ENCODE data around the gene SV2B.

The SV2B gene

GRCh38 chr15:91235376-91235775, 135.3 kb downstream of the SV2B start:
- DNase-seq, result no peak

DNA sequence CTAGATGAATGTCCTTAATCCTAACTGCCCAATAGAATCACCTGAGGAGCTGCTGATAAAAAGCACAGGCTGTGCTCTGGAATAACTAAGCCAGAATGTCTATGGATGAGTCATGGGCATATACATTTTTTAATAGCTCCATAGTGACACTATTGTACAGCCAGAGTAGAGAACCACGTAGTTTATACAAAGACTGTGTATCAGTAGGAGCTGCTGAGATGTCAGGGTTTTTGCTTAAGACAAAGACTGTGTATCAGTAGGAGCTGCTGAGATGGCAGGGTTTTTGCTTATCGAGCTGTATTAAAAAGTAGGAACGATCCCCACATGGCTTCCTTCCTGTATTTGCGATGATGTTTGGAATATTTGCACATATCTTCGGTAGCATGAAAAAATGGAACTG, 137.4 kb downstream of the SV2B start:
- DNase-seq, result no peak

- DNase-seq, result no peak
These were observed 138.8 kb downstream of the SV2B start for GRCh38 chr15:91238644-91239425.

GRCh38 chr15:91243826-91244225, 143.8 kb downstream of the SV2B start:
- no peak for DNase-seq

DNA sequence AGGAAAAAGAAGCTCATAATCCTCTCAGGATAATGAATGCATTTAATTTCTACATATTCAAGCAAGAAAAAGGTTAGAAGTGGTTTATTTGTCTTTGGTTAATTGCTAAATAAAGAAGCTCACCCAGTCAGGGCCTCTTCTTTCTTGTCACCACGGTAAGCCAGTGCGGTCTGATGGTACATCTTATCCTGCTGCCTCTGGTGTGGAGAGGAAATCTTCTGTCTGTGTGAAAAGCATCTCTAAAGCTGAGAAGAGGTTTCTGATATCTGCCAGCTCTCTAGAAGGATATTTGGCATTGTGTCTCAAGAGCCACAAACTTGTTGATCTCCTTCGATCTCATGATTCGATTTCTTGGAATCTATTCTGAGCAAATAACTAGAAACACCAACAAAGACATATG, 144.9 kb downstream of the SV2B start:
- no peak for DNase-seq

DNA sequence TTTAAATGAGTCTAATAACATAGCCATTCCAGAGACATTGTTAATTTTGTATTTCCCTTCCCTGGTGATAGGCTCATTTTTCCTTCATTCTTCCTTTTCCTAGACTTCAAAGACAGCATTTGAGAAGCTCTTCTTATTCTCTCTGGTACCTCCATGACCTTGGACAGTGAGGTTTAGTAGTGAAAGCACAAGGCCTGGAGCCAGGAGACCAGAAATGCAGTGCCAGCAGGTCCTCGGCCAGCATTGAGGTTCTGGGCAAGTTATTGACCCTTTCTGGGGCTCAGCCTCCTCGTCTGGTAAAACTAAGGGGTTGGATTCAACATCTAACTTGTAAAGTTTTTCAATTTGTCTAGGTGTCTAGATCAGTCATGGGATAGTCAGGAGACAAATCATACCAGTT, 146.9 kb downstream of the SV2B start:
- no peak for DNase-seq

DNA sequence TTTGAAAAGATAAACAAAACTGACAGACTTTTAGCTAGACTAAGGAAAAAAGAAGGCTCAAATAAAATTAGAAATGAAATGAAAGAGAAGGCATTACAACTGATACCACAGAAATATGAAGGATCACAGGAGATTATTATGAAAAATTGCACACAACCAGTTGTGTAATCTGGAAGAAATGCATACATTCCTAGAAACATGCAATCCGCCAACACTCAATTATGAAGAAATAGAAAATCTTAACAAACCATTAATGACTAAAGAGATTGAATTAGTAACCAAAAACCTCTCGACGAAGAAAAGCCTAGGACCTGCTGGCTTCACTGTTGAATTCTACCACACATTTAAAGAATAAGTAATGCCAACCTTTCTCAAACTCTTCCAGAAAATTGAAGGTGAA, 149.5 kb downstream of the SV2B start:
- no peak for DNase-seq

DNA sequence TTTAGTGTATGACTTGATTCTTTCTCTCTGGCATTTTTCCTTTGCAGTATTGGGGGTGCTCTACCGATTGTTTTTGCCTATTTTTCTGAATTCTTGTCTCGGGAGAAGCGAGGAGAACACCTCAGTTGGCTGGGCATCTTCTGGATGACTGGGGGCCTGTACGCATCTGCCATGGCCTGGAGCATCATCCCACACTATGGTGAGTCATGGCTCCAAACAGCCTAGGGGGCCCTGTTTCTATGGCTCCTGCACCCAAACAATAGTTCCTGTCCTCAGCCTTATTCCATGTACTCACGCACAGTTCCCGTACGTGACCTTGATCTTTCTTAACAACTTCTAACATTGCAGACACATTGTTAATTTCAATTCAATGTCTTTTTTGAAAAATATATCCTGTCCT, 152.3 kb downstream of the SV2B start:
- DNase-seq, result no peak

DNA sequence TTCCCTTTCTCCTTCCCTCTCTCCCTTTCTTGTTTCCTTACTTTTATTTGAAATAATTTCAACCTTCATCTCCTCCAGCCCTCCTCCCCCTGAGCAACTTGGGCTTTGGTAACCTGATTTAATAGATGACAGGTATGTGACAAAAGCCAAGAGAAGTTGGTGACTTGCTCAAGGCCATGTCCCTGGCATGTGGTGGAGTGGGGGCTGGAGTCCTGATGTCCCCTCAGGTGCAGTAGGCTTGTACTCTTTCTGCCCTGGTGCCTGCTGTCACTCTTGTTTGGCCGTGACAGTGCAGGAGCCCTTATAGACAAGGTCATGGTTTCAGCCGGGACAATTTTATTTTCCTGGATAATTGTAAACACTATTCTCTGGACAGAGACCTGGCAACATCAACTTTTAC, 152.7 kb downstream of the SV2B start:
- DNase-seq, result no peak

GRCh38 chr15:91253605-91254004, 153.5 kb downstream of the SV2B start:
- DNase-seq, result no peak

DNA sequence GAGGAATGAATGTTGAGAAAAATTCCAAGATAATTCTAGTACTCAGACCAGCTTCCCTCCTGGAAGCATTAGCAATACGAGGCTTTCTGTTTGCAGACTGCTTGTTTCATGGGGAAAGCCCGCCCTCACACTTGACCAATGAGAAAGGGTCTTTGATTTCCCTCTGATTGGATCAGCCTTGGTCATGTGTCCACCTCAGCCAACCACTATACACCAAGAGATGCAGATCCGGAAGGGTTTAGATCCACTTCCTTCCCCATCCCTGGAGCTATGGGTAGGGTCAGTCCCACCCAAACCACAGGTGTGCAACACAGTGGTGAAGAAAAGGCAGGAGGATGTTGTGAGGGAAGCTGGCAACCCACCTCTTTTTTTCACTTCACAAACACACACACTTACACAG, 154.7 kb downstream of the SV2B start:
- DNase-seq, result no peak

DNA sequence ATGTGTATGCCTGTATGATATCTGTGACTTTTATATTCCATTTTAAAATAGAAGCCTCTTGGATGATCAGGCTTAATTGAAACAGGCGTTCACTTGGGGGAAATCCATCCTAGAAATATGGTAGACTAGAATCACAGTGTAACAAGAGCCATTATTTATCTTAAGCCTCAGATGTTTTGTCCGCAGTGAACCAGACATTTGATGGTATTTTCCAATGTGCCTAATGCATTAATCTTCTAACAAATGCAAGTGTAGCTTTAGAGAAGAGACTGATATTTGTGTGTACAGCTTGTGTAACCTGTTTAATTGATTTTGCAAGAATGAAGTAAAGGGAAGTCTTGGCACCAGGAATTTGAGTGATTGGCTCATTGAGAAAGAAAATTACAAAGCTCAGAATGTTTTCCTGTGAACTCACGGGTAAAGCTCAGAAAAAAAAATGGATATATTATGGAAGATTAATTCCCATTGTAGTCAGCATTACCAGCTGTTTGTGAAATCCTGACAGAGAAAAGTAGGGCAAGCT, 155.7 kb downstream of the SV2B start:
- no peak for DNase-seq

- DNase-seq, result no peak
These were observed 157.8 kb downstream of the SV2B start for GRCh38 chr15:91257746-91258414.

- peak; percentile 9 for DNase-seq
These were observed 158.3 kb downstream of the SV2B start for GRCh38 chr15:91258415-91258759.

DNA sequence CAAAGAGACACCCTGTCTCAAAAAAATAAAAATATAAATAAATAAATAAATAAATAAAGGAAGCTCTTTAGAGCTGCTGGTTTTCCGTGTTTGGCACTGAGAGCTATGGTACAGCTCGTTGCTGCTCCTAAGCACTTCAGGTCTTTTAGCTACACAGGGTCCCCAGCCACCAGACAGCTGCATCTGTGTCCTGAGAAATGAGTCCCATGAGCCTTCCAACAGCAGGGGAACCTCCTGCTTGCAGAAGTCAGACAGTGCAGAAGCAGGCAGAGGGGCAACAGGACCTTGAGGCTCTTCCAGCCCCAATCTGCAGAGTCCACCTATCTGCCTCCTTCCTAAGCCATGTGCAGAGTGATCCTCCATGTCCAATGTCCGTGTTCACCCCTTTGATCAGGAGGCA, 159.0 kb downstream of the SV2B start:
- no peak for DNase-seq

- DNase-seq, result no peak
These were observed 161.3 kb downstream of the SV2B start for GRCh38 chr15:91261345-91261744.

DNA sequence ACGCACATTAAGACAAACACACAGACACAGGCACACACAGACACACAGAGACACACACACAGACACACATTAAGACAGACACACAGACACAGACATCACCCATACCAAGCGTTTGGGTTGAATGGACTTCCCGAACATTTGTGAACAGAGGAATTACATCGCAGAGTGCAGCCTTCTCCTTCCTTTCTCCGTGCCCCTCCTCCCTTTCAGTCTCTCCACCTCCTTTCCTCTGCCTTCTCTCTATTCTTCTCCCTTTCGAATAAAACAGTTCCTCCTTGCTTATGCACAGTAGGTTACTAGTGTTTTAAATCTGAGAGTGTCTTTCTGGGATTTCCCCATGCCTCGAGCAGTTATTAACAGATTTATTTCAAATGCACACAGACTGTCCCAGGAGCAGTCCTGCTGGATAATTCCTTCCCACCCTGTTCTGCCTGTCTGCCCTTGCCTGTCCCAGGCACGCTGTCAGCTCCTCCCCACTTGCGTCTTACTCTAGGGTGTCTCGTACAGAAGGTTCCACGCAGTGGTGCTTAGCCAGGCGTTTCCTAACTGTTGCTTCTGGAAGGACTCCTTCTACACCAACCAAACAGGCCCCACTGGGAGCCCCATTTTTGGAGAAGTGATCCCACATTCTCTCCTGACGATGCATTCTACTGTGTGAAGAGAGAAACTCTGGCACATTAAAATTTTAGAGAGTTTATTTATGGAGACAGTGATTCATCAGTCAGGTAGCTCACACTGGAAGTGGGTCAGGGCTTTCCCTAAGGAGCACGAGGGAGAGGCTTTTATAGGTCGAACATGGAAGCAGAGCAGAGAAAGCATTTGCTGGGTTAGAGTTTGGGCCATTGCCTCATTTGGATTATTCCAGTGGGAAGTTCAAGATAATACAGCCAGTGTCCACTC, 163.8 kb downstream of the SV2B start:
- no peak for DNase-seq

DNA sequence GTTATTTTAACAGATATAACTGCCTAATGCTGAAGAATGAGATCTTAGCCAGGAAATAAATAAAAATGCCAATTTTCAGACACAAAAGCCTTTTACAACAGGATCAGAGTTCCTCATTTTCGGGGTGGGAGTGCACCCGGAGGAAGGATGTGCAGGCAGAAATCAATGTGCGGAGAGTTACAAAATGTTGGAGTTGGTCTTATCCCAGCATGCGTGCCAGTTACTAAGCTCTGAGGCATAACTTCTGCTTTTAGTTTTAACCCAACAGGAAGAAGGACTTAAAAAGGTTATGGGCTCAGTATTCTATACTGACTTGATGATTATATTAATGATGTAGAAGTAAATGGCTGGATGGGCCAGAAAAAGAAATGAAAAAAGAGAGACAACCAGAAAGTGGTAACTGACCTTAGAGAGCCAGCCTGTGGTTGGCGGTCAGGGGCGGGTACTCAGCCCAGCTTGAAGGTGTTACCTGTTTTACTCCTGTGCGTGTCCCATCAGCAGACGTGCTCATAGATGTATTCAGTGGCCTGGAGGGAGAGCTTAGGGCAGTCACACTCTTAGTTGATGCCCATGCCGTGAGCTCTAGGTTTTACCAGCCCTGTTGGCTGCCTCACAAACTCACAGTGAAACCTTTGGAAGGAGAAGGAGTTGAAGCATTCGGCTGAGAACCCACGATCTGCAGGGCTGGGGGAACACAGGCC, 164.7 kb downstream of the SV2B start:
- no peak for DNase-seq

- DNase-seq, result no peak
These were observed 165.4 kb downstream of the SV2B start for GRCh38 chr15:91265416-91265940.

- peak; percentile 31 for DNase-seq
These were observed 168.5 kb downstream of the SV2B start for GRCh38 chr15:91268510-91268909.

GRCh38 chr15:91270747-91271146, 170.7 kb downstream of the SV2B start:
- no peak for DNase-seq

DNA sequence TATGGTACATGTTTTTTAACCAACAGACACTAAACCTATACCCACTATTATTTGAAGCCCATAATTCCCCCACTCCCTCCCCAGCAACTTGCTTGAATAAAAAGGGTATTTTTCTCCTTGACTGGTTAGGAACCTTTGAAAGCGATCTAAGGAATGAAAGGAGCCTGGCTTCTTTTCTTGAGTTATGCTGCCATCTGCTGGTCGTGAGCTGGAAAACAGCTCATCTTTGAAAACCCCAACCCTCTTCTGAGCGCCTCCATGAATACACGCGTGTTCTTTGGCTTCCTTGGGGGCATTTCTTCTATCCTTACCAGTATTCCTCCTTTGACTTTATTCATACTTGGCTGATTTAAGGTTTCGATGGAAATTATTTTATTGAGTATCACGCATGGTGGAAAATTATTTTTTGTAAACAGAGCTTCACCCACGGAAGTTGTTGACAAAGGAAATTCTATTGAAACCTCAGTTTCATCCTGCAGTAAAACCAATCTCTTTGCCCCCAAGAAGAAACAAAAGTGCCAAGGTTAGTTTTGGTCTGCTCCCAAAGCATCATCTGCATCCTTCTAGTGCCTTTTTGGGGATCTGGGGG, 171.6 kb downstream of the SV2B start:
- peak; percentile 79 for DNase-seq

Measured in NCI-H82 (cell line).